ENCODE results near the gene PLVAP. TPM values are rescaled to one million over a fixed set of nuclear protein-coding genes. Genes with fewer than 3 reads are reported as not detected.
A peak's percentile ranks its signal among the peaks of the same experiment; 100 is the strongest.

PLVAP gene
- total and polyA plus RNA-seq, 9 of the 15 experiments (the other 6 are each of a cell fraction or from before 2014, with no cell fraction given): 0.09 to 0.84 (median 0.51) TPM; not detected in 4

DNA sequence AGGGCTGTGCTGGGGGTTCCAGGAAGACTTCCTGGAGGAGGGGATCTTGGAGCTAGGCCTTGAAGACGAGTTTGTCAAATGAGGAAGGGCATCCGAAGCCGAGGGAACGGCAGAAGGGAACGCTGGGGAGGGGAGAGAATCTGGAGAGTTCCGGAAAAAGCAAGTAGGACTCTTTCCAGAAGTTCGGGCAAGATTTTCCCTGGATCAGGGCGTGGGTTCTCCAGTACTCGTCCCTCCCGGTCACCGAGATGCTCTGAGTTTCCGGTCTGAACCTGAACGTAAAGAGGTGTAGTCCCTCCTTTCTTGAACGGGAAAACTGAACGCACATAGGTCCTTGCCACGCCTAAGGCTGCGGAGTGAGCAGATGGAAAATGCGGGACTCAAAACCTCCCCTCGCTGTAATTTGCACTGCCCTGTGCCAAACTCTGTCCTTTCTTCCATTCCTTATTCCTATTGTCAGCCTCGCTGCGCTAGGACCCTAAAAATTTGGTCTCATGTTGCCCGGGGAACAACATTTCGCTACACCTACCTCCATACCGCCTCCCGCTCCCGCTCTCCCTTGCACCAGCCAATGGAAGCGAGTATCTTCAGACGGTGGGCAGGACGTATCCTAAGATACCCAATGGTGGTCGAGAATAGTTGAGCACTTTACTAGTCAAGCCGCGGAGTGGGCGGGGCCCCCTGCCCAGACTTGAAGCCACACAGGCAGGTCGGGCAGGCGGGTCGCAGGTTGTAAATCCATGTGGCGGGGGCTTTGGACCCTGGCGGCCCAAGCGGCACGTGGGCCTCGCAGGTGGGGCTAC, 40.1 kb downstream of the PLVAP start, which contains the start of gene GTPBP3 (continued):
- TF ChIP-seq, protein P1, sequence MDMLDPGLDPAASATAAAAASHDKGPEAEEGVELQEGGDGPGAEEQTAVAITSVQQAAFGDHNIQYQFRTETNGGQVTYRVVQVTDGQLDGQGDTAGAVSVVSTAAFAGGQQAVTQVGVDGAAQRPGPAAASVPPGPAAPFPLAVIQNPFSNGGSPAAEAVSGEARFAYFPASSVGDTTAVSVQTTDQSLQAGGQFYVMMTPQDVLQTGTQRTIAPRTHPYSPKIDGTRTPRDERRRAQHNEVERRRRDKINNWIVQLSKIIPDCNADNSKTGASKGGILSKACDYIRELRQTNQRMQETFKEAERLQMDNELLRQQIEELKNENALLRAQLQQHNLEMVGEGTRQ (CRISPR knock-in tag; IDR thresholded peaks at IDR 0.05): peak; percentile 16; the same call in 1 of the 2 replicates
- no peak; the same call in 1 of the 2 replicates for TF ChIP-seq KLF6 (CRISPR knock-in tag; IDR thresholded peaks at IDR 0.05; ENCODE audit: borderline replicate concordance)
- no peak for TF ChIP-seq SRSF7 (optimal IDR thresholded peaks at IDR 0.05; ENCODE audit: low read depth, low read length)
- no peak for TF ChIP-seq POLR3G (IDR thresholded peaks at IDR 0.05; ENCODE audit: extremely low read depth, insufficient read length, insufficient replicate concordance)
- TF ChIP-seq, protein P2, sequence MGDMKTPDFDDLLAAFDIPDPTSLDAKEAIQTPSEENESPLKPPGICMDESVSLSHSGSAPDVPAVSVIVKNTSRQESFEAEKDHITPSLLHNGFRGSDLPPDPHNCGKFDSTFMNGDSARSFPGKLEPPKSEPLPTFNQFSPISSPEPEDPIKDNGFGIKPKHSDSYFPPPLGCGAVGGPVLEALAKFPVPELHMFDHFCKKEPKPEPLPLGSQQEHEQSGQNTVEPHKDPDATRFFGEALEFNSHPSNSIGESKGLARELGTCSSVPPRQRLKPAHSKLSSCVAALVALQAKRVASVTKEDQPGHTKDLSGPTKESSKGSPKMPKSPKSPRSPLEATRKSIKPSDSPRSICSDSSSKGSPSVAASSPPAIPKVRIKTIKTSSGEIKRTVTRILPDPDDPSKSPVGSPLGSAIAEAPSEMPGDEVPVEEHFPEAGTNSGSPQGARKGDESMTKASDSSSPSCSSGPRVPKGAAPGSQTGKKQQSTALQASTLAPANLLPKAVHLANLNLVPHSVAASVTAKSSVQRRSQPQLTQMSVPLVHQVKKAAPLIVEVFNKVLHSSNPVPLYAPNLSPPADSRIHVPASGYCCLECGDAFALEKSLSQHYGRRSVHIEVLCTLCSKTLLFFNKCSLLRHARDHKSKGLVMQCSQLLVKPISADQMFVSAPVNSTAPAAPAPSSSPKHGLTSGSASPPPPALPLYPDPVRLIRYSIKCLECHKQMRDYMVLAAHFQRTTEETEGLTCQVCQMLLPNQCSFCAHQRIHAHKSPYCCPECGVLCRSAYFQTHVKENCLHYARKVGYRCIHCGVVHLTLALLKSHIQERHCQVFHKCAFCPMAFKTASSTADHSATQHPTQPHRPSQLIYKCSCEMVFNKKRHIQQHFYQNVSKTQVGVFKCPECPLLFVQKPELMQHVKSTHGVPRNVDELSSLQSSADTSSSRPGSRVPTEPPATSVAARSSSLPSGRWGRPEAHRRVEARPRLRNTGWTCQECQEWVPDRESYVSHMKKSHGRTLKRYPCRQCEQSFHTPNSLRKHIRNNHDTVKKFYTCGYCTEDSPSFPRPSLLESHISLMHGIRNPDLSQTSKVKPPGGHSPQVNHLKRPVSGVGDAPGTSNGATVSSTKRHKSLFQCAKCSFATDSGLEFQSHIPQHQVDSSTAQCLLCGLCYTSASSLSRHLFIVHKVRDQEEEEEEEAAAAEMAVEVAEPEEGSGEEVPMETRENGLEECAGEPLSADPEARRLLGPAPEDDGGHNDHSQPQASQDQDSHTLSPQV (IDR thresholded peaks at IDR 0.05): no peak
- TF ChIP-seq, protein P3, sequence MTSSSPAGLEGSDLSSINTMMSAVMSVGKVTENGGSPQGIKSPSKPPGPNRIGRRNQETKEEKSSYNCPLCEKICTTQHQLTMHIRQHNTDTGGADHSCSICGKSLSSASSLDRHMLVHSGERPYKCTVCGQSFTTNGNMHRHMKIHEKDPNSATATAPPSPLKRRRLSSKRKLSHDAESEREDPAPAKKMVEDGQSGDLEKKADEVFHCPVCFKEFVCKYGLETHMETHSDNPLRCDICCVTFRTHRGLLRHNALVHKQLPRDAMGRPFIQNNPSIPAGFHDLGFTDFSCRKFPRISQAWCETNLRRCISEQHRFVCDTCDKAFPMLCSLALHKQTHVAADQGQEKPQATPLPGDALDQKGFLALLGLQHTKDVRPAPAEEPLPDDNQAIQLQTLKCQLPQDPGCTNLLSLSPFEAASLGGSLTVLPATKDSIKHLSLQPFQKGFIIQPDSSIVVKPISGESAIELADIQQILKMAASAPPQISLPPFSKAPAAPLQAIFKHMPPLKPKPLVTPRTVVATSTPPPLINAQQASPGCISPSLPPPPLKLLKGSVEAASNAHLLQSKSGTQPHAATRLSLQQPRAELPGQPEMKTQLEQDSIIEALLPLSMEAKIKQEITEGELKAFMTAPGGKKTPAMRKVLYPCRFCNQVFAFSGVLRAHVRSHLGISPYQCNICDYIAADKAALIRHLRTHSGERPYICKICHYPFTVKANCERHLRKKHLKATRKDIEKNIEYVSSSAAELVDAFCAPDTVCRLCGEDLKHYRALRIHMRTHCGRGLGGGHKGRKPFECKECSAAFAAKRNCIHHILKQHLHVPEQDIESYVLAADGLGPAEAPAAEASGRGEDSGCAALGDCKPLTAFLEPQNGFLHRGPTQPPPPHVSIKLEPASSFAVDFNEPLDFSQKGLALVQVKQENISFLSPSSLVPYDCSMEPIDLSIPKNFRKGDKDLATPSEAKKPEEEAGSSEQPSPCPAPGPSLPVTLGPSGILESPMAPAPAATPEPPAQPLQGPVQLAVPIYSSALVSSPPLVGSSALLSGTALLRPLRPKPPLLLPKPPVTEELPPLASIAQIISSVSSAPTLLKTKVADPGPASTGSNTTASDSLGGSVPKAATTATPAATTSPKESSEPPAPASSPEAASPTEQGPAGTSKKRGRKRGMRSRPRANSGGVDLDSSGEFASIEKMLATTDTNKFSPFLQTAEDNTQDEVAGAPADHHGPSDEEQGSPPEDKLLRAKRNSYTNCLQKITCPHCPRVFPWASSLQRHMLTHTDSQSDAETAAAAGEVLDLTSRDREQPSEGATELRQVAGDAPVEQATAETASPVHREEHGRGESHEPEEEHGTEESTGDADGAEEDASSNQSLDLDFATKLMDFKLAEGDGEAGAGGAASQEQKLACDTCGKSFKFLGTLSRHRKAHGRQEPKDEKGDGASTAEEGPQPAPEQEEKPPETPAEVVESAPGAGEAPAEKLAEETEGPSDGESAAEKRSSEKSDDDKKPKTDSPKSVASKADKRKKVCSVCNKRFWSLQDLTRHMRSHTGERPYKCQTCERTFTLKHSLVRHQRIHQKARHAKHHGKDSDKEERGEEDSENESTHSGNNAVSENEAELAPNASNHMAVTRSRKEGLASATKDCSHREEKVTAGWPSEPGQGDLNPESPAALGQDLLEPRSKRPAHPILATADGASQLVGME (CRISPR knock-in tag; IDR thresholded peaks at IDR 0.05): peak; percentile 61; the same call in 1 of the 2 replicates
- TF ChIP-seq DPF2 (IDR thresholded peaks at IDR 0.05): peak; percentile 65
- 0 out of 2 replicates have a peak, but pooled peaks have one; percentile 26 for TF ChIP-seq FOXP1 (CRISPR knock-in tag; IDR thresholded peaks at IDR 0.05)
- TF ChIP-seq ZNF232 (CRISPR knock-in tag; IDR thresholded peaks at IDR 0.05): no peak
- TF ChIP-seq MBD2 (IDR thresholded peaks at IDR 0.05; ENCODE audit: borderline replicate concordance, low read depth): peak; percentile 98
- no peak for TF ChIP-seq ZC3H4 (CRISPR knock-in tag; IDR thresholded peaks at IDR 0.05; ENCODE audit: borderline replicate concordance)
- no peak for TF ChIP-seq MCM2 (IDR thresholded peaks at IDR 0.05; ENCODE audit: low read depth)
- no peak for TF ChIP-seq GATA2 (CRISPR knock-in tag; IDR thresholded peaks at IDR 0.05)
- 0 out of 2 replicates have a peak, but pooled peaks have one; percentile 45 for TF ChIP-seq EHMT2 (IDR thresholded peaks at IDR 0.05)
- TF ChIP-seq ETS2 (tag; IDR thresholded peaks at IDR 0.05; ENCODE audit: borderline replicate concordance, poor library complexity, severe bottlenecking): no peak
- peak; percentile 86; the same call in 1 of the 2 replicates for TF ChIP-seq ZNF197 (CRISPR knock-in tag; IDR thresholded peaks at IDR 0.05; ENCODE audit: low read depth)
- TF ChIP-seq PTTG1 (tag; IDR thresholded peaks at IDR 0.05; ENCODE audit: low read depth): no peak

All from K562 (cell line).